IPS DF 6.9 (cell line): ENCODE data around the gene CGB7.

Experiments
- DNase-seq: peaks from one replicate; pipeline ENCODE4 v3.0.0-alpha.2; 2013; ENCODE audit warnings: low read depth, low spot score
- H3K27ac ChIP-seq: one replicate; pipeline ENCODE4 v1.5.1; 2013; ENCODE audit warnings: low read length, control low read depth
- H3K27me3 ChIP-seq: 2 replicates; pipeline ENCODE4 v1.6.1; 2013; ENCODE audit warnings: mild to moderate bottlenecking, low read length; ENCODE audit not compliant: control insufficient read depth, insufficient read depth
- H3K36me3 ChIP-seq: 2 replicates; pipeline ENCODE4 v1.6.1; 2013; ENCODE audit warnings: low read length; ENCODE audit not compliant: control insufficient read depth, insufficient read depth
- H3K4me1 ChIP-seq: 2 replicates; pipeline ENCODE4 v1.6.1; 2013; ENCODE audit warnings: low read length; ENCODE audit not compliant: control insufficient read depth, insufficient read depth
- H3K4me3 ChIP-seq: 2 replicates; pipeline ENCODE4 v1.5.1; 2013; ENCODE audit warnings: mild to moderate bottlenecking, low read length
- H3K9me3 ChIP-seq: 2 replicates; pipeline ENCODE4 v1.6.1; 2013; ENCODE audit warnings: low read length, inconsistent platforms; ENCODE audit not compliant: control insufficient read depth, insufficient read depth
- WGBS: extraction: QIAGEN DNeasy Blood & Tissue Kit; methylation state at CpG from one replicate; pipeline ENCODE4 v1.1.7; 2013; ENCODE audit warnings: mixed read lengths, missing lambda C conversion rate; ENCODE audit not compliant: insufficient read length, insufficient coverage; 5-methylcytosine and 5-hydroxymethylcytosine counted together

Gene CGB7

GRCh38 chr19:49073514-49074378 lies 16.2 kb upstream of the CGB7 start:
- Histone ChIP-seq H3K36me3 (no peaks in the 10 kb centered on the region), H3K4me3 (no peak overlapping the region), H3K27me3 (peaks cover 10% of the 10 kb centered on the region; the same call in 1 of the 2 replicates), H3K9me3 (no peaks in the 10 kb centered on the region), H3K27ac (no peak overlapping the region), H3K4me1 (peaks cover 2% of the 10 kb centered on the region; the same call in 1 of the 2 replicates)
- WGBS: no CpG with 5 or more reads among the region's 23 CpGs
- no peak for DNase-seq

DNA sequence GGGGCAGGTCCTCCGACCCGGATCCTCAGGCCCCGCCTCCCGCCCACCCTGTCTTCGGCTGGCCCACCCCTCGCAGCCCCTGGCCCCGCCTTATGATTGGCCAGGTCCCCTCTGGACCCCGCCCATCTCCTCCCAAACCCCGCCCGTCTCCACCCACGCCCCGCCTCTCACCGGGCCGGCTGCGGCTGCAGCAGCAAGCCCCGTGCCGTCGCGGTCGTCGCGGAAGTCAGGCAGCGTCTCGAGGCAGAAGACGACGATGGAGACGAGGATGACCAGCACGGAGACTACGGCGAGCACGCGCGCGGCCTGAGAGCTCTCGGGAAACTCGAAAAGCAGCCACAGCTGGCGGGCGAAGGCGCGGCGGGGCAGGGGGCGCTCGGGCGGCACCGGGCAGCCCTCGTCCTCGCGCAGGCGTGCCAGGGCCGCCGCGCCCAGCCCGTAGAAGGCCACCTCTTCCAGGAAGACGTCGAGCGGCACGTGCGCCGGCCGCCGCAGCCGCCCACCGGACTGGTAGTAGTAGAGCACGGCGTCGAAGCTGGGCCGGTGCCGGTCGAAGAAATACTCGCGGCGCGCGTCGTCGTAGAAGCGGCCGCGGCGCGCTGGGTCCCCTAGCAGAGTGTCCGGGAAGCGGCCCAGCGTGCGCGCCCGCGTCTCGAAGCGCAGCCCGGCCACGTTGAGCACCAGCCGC lies 14.5 kb upstream of the CGB7 start:
- Histone ChIP-seq H3K27ac (no peak overlapping the region), H3K4me1 (peaks cover 2% of the 10 kb centered on the region; the same call in 1 of the 2 replicates), H3K27me3 (peaks cover 10% of the 10 kb centered on the region; the same call in 1 of the 2 replicates), H3K9me3 (no peaks in the 10 kb centered on the region), H3K36me3 (no peaks in the 10 kb centered on the region), H3K4me3 (peak overlapping the region; percentile 3; the same call in 1 of the 2 replicates)
- WGBS: no CpG with 5 or more reads among the region's 93 CpGs
- DNase-seq: no peak

- no peaks in the 10 kb centered on the region for H3K9me3 ChIP-seq
- WGBS: no CpG with 5 or more reads among the region's 21 CpGs
- H3K27ac ChIP-seq: no peak overlapping the region
- H3K27me3 ChIP-seq: peaks cover 14% of the 10 kb centered on the region; the same call in 1 of the 2 replicates
- no peak overlapping the region for H3K4me3 ChIP-seq
- peaks cover 2% of the 10 kb centered on the region; the same call in 1 of the 2 replicates for H3K4me1 ChIP-seq
- DNase-seq: no peak
- H3K36me3 ChIP-seq: no peaks in the 10 kb centered on the region
Measured at GRCh38 chr19:49070416-49070815, 12.9 kb upstream of the CGB7 start.

DNA sequence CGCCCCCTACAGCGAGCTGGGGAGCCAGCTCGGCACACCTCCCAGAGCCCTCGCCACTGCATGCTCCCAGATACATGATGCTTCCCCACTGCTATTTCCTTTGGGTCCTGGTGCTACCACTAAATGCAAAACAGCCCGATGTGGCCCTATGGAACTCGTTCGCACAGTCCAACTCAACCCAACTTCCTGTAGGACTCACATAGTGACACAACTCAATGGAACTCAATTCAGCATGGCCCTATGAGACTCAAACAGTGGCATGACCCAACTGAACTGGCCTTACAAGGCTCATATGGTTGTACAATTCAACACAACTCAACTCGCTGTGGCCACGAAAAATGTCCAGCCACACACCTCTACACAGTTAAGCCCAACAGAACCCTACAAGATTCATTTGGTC lies 11.5 kb upstream of the CGB7 start:
- WGBS: no CpG with 5 or more reads among the region's 9 CpGs
- Histone ChIP-seq H3K4me3 (no peak overlapping the region), H3K4me1 (peaks cover 4% of the 10 kb centered on the region), H3K27me3 (peaks cover 14% of the 10 kb centered on the region; the same call in 1 of the 2 replicates), H3K9me3 (no peaks in the 10 kb centered on the region), H3K36me3 (no peaks in the 10 kb centered on the region), H3K27ac (no peak overlapping the region)
- DNase-seq: no peak

- Histone ChIP-seq H3K27ac (no peak overlapping the region), H3K27me3 (peaks cover 9% of the 10 kb centered on the region; the same call in 1 of the 2 replicates), H3K9me3 (no peaks in the 10 kb centered on the region), H3K4me1 (peaks cover 6% of the 10 kb centered on the region), H3K4me3 (no peak overlapping the region), H3K36me3 (no peaks in the 10 kb centered on the region)
- WGBS: no CpG with 5 or more reads among the region's 3 CpGs
- no peak for DNase-seq
Measured at GRCh38 chr19:49067554-49067953, 10.0 kb upstream of the CGB7 start.

DNA sequence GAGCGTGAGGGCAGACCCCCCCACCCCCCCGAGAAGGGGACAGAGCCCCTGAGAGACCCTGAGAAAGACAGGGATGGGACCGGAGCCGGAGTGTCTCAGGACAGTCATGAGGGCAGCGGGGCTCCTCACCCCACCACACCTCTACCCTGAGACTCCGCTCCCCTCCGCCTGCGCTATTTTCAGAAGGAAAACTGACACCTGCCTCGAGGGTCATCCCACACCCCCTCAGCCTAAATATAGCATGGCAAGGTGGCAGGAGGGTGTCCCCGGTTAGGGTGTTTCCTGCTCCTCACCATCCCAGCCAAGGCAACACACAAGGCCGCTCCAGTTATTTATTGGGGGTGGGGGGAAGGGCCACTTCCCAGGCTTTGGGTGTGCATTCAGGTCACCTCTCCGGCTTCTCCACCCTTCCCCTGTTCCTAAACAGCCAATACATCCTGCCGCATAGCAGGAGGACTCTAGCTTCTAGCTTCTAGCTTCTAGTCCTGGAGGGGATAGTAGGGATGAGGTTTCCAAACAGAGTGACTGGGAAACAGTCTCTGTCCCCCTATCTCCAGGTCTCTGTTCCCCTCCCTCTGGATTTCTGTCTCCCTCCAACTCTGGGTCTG lies 8.5 kb upstream of the CGB7 start:
- H3K4me3 ChIP-seq: no peak overlapping the region
- no peaks in the 10 kb centered on the region for H3K36me3 ChIP-seq
- H3K27me3 ChIP-seq: peaks cover 9% of the 10 kb centered on the region; the same call in 1 of the 2 replicates
- H3K27ac ChIP-seq: no peak overlapping the region
- DNase-seq: no peak
- peaks cover 4% of the 10 kb centered on the region for H3K4me1 ChIP-seq
- no CpG with 5 or more reads among the region's 13 CpGs for WGBS
- H3K9me3 ChIP-seq: no peaks in the 10 kb centered on the region

DNA sequence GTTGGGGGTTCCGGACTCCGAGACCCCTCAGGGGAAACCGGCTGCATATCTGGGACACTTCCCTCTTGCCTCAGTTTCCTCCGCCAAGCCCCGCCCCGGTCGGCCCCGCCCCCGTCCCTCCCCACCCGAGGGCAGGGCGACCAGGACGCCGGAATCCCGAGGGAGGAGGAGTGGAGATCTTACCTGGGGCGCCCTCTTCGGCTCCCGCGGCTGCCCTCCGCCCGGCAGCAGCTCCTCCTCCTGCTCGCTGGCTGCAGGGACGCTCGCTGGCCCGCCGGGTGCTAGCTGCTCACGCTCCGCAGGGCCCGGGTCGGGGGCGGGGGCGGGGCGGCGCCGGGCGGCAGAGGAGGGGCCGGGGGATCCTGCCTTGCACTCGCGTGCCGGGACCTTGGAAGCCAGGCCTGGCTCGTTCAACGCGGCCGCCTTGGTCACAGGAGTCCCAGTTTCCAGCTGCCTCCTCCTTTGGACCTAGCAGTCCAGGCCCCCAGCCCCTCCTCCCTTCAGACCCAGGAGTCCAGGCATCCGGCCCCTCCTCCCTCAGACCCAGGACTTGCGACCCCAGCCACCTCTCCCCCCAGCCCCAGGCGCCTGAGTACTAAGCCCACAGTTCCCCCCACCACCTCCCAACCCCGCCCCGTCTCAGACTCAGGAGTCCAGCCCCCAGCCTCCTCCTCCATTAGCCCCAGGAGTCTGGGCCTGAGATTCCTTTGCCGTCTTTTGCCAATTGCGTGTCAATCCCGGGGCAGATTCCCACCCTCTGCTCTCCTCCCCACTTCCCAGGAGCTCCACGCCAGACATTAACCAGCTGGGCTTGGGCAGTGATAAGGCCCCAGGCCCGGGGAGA lies 7.4 kb upstream of the CGB7 start, which contains the start of gene NTF4:
TSS of gene NTF4 (minus strand) at position 51 of the 844 bp plus-strand sequence. CDS start 2,821 bp downstream, outside the sequence.
- DNase-seq: no peak
- Histone ChIP-seq H3K27ac (no peak within 1 kb of the TSS), H3K9me3 (no peaks in the 10 kb centered on the region), H3K36me3 (no peaks in the 10 kb centered on the region), H3K27me3 (peaks cover 9% of the 10 kb centered on the region; the same call in 1 of the 2 replicates), H3K4me1 (peaks cover 4% of the 10 kb centered on the region), H3K4me3 (peak within 1 kb of the TSS; percentile 34; the same call in 1 of the 2 replicates)
- no CpG with 5 or more reads among the region's 53 CpGs for WGBS

- Histone ChIP-seq H3K36me3 (no peaks in the 10 kb centered on the region), H3K9me3 (no peaks in the 10 kb centered on the region), H3K27ac (no peak overlapping the region), H3K4me1 (peaks cover 4% of the 10 kb centered on the region), H3K27me3 (peaks cover 5% of the 10 kb centered on the region; the same call in 1 of the 2 replicates), H3K4me3 (no peak overlapping the region; the same call in 1 of the 2 replicates)
- no peak for DNase-seq
- whole genome bisulfite sequencing: no CpG with 5 or more reads among the region's 10 CpGs
Measured at GRCh38 chr19:49064029-49064629, 6.6 kb upstream of the CGB7 start.

GRCh38 chr19:49061445-49061844 lies 3.9 kb upstream of the CGB7 start:
- no CpG with 5 or more reads among the region's 25 CpGs for WGBS
- Histone ChIP-seq H3K27me3 (peaks cover 10% of the 10 kb centered on the region; the same call in 1 of the 2 replicates), H3K27ac (no peak overlapping the region), H3K36me3 (no peaks in the 10 kb centered on the region), H3K4me1 (peaks cover 6% of the 10 kb centered on the region), H3K9me3 (no peaks in the 10 kb centered on the region), H3K4me3 (no peak overlapping the region)
- DNase-seq: no peak
